GM18868 (cell line): ENCODE measurements around the gene SERPINB2.

ENCODE experiments used
- ATAC-seq: cut with Tn5 transposase; IDR thresholded peaks from one replicate; pipeline ENCODE4 v1.9.1; 2021; ENCODE audit warnings: mild to moderate bottlenecking, moderate library complexity; ENCODE audit not compliant: unreplicated experiment

The SERPINB2 gene

DNA sequence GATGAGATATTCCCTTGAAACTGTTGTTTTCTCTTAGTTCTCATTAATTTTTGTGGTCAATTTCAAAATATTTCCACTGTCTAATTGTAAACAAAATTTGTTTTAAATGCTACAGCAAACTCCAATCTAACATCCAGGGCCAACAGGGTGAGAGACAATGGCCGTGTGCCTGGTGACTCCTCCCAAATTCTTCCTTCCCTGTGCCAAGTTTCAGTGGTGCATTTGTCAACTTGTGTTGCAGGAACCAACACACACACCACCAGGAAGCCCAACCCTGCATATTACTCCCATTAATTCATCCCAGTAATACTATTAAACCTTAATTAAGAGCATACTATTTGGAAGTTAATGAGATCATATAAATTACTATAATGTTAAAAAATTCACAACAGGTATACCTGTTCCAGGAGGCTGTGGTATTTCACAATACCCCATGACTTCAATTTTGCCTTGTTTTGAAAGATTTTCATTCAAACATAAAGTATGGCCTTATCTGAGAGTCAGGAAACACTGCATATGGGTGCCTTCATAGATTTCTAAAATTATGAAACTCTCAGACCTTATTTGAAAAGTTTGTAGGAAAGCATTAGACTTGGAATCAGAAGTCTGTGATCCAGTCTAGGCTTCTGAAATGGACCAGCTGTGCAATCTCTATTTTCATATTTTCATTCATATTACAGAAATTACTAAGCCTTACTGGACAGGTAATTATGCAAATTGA, 1.1 kb downstream of the SERPINB2 start:
- ATAC-seq, result no peak

DNA sequence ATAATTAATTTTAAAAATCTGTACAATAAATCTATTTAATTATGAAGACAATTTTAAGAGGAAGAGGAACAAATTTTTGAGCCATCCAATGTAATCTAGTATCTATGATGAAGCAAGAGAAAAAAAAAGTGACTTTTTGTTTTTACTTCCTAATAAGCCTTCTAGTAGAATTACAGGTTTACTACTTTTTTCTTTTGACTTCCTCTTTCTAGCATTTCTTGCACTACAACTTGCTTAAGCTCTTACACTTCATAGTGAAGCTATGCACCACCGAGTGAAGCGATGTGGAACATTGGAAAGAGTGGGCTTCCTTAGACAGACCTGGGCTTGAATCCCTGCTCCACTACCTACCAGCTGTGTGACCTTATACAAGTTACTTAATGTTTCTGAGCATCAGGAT, 2.1 kb downstream of the SERPINB2 start:
- no peak for ATAC-seq

DNA sequence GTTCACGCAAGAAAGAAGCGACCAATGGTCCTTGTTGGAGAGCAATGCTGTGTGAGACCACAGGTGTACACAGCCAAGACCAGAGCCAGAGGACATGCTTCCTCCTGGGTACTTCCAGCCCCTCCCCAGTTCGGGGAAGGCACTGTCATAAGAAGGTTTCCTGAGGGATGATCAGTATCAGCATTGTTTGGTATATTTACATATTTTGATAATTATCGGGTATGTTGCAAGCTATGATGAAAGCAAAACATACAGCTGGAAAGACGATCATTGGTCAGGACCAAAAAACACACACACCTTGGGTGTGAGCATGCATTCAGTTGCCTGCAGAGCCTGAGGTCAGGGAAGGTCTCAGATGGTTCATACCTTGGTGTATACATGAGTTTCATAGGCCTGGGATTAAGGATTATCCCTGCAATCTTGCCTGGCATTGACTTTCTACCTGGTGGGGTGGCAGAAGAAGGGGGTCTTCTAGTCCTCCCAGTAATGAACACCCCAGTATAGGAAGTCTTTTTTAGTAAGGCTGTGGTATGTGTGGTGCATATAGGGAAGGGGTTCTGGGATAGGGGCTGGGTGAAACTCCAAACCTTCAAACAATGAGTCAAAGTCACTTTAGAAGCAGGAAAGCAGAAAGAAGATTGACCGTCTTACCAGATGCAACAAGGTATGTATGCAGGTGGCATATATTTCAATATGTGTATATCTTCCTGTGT, 2.9 kb downstream of the SERPINB2 start:
- ATAC-seq, result no peak

DNA sequence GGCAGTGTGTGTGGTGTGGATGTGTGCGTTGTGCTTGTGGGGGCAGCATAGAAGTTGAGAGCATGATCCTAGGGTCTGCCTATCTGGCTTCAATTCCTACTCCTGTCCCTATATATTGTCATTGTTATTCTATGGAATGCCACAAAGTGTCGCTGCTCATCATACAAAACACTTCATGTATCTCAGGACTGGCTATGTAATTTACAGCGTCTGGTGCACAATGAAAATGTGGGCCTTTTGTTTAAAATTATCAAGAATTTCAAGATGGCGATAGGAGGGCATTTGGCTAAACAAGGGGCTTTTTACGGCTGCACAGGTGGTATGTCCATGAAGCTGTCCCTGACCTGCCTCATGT, 3.4 kb downstream of the SERPINB2 start:
- peak; percentile 66 for ATAC-seq

DNA sequence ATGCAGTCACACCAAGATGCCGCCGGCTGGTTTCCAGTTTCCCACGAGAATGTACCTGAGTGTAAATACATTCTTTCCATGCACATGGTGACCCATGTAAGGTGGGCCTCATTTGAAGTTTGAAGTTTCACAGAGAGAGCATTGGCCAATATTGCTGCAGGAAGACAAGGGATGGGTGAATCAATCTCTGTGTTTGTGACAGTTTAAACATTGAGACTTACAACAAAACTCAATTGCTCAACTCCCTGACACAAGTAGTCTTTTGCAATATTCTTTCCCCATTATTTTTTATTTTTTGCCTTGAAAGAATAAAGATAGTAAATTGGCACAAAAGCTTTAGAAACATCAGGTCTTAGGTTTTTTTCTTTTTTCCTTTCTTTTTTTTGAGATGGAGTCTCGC, 5.1 kb downstream of the SERPINB2 start:
- no peak for ATAC-seq

DNA sequence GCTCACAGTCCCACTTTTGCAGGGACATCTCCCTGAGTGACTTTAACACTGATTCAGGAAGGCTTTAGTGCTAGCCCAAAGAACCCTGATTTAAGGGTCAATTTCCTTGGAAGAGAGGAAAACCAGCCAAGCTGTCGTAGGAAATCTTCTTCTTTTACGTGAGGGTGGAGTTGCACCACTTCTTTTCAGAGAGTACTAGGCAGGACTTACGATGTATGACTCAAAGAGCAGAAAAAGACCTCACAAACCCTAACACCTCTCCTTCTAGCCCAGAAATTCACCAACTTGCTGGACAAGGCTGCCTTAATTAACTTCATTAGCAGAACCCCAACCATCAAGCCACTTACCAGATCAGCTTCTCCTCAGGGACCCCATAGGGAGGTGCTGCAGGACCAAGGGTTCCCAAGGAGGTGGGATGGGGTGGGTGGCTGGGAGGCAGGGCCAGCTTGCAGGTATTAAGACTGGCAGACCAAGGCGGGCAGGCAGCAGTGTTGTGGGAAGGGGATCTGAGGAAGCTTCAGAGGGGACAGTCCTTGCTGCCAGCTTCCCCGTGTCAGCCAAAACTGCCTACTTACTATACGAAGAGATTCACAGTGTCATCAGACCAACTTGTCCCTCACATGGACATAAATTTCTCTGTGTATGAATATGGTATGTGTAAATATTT, 6.7 kb downstream of the SERPINB2 start:
- ATAC-seq, result no peak

DNA sequence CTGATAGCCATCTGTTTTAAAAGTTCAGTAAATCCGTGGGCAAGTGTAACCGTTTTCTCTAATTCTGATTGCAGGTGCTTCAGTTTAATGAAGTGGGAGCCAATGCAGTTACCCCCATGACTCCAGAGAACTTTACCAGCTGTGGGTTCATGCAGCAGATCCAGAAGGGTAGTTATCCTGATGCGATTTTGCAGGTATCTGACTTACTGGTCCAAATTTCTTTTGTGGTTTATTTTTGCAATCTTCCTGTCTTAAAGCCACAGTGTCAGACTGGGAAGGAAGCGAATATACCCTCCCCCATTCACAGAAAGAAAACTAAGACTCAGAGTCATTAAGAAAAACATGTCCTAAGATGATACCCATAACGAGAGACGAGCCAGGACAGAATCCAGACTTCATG, 7.7 kb downstream of the SERPINB2 start:
- ATAC-seq, result no peak

DNA sequence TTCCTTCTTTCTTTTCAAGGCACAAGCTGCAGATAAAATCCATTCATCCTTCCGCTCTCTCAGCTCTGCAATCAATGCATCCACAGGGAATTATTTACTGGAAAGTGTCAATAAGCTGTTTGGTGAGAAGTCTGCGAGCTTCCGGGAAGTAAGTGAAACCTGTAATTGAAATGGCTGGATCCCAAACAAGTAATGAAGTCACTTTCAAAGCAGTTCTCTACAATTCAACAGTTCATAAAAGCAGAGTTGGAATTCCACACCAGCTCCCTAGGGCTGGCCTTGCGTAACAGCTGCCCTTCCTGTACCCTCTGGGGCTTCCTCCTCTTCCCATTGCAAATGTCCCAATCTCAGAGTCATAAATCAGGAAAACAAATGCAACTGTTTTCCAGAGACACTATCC, 9.6 kb downstream of the SERPINB2 start:
- ATAC-seq, result no peak

DNA sequence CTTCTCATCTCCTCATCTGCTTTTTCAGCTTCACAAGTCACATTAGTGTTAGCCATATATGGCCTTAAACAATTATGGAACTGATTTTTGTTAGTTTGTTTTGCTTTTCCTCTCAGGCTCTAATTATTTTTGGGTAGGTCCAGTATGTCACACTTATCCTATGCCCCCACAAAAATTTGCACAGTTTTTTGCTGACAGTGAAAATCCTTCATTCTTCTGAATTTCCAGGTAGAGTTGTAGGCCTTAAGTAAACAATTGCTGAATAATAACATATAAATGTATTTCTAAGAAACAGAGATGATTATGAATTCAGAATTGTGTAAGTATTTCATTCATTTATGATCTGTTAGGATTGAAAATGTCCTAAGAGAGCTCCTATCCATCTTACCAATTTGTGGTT, 11.7 kb downstream of the SERPINB2 start:
- no peak for ATAC-seq

DNA sequence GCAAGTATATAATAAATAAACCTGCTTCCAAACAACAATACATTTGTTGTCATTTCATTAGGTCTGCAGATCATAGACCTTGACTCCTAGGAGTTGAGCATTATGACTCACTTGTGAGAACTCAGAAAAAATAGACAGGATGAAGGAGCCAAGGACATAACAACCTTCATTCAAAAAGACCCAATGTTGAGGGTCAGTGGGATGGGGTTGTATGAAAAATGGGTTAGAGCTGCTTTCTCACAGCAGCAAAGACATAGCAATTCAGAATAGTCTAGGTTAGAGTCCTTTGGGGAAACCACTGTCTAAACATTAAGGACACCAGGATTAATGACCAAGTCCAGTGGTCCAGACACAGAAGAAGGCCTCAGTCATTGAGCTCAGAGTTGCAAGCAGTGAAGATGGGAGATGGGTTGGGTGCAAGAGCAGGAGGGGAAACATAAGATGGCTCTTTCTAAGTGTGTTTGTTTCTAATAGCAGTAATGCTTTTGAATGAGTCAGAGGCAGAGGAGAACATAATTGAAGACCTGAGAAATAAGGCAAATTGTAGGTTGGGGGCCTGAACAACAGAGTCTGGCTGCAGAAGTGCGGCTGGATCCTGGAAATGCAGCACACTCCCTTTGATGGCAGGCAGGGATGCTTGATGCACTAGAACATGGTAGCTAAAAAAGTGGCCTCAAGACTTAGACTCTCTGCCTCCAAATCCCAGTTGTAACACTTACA, 16.5 kb downstream of the SERPINB2 start:
- ATAC-seq, result no peak

DNA sequence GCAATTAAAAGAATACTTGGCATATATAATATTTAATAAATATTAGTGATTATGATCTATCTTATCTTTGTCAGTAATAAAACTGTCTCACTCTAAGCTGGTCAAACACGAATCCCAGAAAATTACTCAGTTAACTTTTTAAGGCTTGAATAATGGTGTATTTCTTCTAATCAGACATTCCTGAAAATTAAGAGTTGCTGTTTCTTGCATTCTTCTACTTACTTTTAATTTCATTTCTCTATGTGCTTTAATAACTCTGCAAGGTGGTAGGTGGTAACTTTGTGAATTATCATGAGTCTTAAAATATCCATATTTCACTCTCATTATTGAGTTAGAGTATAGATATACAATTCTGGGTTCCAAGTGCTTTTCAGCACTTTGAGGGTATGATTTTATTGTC, 17.2 kb downstream of the SERPINB2 start:
- no peak for ATAC-seq

DNA sequence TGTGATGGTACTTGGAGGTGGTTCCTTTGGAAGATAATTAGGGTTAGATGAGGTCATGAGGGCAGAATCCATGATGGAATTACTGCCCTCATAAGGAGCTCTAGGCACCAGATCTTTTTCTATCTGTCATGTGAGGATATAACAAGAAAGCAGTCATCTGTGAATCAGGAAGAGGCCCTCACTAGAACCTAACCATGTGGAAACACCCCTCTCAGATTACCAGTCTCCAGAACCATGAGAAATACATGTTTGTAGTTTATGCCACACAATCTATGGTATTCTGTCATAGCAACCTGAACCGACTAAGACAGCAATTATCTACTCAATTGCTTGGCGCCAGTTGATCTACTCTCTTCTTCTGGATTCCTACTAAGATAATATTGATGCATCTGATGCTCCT, 17.9 kb downstream of the SERPINB2 start:
- ATAC-seq, result peak; percentile 25

DNA sequence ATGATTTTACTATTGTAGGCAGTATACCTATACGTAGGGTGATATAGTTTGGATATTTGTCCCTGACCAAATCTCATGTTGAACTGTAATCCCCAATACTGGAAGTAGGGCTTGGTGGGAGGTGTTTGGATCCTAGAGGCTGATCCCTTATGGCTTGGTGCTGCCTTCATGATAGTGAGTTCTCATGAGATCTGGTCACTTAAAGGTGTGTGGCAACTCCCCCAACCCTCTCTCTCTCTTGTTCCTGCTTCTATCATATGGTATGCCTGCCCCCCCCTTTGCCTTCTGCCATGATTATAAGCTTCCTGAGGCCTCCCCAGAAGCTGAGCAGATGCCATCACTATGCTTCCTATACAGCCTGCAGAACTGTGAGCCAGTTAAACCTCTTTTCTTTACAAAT, 18.6 kb downstream of the SERPINB2 start:
- no peak for ATAC-seq

DNA sequence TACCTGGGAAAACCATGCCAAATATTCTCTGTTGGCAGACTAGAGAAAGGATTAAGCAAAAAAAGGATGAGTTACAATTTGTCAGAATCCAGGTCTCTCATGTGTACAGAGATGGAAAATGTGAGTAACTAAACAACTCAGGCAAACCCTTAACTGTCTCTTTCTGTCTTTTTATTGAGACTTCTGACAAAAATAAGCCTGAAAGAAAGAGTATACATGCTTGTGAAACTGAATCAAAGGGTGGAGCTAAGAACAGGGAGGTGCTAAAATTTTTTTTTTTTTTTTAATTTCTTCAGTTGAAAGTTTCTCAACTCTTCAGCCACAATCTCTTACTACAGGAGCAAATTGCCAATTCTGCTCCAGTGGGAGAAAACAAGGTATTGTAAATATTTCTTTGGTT, 20.2 kb downstream of the SERPINB2 start, which contains the start of gene SERPINB10:
Gene SERPINB10 (plus strand): TSS at position 295 of the 400 bp plus-strand sequence. CDS start 7,553 bp downstream, outside the sequence.
- ATAC-seq, result peak; percentile 43

DNA sequence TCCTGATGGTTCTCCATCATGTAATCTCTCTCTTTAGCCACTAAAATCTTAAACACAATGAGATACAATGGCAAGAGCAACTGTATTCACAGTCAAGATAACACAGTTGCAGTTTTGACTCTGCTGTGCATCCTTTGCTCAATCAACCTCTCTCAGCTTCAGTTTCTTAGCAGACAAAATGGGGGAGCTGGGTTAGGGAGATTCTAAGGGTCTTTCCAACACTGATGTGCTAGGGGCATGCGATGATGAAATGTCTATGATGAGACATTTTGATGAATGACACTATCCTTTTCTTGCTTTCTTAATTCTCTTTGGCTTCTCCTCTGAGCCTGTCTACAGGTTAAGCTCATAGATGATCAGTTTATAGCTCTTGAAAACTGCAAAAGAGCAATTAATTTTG, 21.4 kb downstream of the SERPINB2 start:
- peak; percentile 55 for ATAC-seq

DNA sequence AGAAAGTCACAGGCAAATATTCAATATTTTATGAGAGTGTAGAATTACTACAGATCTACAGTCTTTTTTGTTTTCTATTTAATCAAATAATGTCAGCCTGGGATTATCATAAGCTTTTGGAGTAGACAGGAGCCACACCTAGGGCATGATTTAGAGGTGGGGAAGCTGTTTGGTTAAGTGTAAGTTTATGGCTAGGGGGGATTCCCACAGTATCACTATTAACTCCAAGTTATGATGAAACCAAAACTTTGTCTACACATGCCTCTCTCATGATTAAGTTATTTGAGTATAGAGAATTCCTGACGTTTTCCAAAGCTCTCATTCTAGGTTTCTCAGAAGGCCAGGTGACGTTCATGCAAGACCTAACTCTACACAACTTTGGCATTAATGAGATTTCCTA, 22.4 kb downstream of the SERPINB2 start:
- ATAC-seq, result peak; percentile 77

DNA sequence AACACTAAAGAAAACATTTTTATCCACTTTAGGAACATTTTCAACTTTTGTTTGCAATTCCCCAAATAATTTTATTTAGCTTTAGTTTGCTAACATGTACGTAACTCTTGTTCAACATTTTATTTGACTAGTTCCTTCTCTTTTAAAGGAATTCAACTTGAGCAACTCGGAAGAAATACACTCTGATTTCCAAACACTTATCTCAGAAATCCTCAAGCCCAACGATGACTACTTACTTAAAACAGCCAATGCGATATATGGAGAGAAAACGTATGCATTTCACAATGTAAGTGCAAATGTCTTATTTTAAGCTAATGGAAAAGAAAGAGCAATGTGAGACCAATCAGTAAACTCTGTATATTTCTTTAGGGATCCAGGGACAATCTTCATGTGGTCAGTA, 30.3 kb downstream of the SERPINB2 start:
- ATAC-seq, result no peak

DNA sequence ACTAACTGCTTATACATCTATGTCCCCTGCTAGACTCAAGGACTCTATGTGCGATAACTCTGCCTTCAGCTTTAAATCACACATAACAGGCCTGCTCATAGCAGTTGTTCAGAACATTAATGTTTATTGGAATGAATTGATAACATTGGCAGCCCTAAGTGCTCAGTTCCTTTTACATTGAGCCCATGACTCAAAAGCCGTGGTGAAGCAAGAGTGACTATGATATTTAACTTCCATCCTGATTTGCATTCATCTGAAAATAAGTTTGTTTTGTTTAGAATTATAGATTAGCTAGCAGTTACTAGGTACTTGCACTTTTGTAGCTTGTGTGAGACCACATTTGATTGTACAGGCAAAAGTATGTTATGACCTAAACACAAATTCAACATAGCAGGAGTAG, 34.5 kb downstream of the SERPINB2 start:
- no peak for ATAC-seq

DNA sequence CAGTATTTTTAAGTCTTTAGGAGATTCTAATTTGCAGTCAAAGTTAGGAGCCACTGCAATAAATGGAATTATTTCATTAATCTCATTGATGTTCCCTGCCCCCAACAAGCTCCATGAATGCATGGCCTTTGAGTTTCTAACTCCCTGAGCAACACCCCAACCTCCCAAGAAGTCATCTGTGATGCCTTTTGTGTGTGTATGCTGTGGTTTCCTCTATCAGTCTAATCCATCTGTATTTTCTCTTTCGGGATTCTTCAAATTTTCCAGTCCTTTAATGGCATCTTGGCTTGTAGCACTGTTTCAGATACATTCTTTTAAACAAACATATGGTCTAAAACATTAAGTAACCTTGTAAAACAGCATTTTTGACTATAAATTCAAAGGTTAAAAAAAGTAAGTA, 37.0 kb downstream of the SERPINB2 start:
- no peak for ATAC-seq

DNA sequence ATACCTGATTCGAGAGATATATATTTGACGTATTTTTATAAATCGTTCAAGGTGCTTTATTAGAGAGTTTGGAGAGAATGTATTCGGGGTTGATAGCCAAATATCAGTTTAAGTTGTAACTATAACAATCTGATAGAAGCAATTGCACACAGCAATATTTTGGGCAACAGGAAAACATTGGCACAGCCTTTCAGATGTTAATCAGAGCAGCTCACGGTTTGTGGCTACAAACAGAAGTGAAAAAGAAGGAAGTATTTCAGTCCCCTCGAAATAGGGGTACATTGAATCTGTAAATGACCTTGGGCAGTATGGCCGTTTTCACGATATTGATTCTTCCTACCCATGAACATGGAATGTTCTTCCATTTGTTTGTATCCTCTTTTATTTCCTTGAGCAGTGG, 40.8 kb downstream of the SERPINB2 start:
- ATAC-seq, result no peak

DNA sequence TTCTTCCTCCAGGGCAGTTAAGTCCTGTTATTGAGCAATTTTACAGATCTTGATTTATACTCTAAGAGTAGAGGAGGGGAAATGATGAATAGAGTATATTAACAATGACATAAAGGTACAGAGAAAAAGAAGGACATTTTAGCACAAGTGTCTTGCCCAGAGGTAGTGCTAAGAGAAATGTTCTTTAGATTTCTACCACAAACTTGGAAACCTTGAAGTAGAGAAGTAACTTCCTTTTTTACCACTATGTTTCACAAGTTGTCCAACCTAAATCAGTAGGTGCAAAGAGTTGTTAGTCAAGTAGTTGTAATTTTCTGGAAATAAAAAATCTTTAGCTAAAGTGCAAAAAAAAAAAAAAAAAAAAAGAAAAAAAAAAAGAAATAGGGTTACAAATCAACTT, 41.9 kb downstream of the SERPINB2 start:
- ATAC-seq, result peak; percentile 50
